GM21737 (cell line): ENCODE measurements around the gene PAIP2.
"Not testable (repeated sequence)": the region's sequence is repeated elsewhere in the genome, so short reads cannot be mapped to it uniquely, and the experiment has no call there.

Experiments
- ATAC-seq: cut with Tn5 transposase; IDR thresholded peaks from one replicate; pipeline ENCODE4 v1.9.1; 2021; ENCODE audit warnings: mild to moderate bottlenecking, moderate library complexity; ENCODE audit not compliant: unreplicated experiment

Gene PAIP2

DNA sequence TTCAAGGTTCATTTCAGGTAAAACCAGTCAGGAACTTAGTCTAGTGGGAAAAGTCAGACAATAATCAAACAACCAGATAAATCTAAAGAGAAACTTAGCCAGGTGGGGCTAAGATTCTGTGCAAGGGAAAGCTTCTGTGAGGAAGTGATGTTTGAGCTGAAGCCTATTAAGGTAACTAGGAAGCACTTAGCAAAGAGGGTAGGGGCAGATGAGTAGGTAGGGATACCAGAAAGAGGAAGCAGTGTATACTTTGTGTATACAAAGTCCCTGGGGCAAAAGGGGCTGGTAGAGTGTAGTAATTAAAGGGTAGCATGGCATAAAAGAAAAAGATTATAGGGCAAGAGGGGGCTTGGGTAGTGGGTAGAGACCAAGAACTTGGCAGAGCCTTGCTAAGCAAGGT, 65.9 kb downstream of the PAIP2 start:
- no peak for ATAC-seq

DNA sequence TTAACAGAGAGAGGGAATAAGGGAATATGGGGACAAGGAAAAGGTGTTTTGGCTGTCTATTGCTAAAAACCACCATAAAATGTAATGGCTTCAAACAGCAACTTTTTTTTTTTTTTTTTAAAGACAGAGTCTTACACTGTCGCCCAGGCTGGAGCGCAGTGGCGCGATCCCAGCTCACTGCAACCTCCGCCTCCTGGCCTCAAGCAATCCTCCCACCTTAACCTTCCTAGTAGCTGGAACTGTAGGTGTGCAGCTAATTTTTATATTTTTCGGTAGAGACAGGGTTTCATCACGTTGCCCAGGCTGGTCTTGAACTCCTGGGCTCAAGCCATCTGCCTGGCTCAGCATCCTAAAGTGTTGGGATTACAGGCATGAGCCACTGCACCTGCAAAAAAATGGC, 66.5 kb downstream of the PAIP2 start:
- ATAC-seq = no peak

DNA sequence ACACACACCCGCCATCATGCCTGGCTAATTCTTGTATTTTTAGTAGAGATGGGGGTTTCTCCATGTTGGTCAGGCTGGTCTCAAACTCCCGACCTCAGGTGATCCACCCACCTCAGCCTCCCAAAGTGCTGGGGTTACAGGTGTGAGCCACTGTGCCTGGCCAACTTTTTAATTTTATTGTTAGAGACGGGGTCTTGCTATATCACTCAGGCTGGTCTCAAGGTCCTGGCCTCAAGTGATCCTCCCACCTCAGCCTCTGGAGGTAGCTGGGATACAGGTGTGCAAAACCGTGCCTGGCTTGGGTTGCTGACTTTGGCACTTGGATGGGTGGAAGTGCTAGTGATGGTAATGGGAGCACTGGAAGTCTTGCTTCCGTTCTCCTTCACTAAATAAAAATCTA, 67.5 kb downstream of the PAIP2 start:
- ATAC-seq = not testable (repeated sequence)

DNA sequence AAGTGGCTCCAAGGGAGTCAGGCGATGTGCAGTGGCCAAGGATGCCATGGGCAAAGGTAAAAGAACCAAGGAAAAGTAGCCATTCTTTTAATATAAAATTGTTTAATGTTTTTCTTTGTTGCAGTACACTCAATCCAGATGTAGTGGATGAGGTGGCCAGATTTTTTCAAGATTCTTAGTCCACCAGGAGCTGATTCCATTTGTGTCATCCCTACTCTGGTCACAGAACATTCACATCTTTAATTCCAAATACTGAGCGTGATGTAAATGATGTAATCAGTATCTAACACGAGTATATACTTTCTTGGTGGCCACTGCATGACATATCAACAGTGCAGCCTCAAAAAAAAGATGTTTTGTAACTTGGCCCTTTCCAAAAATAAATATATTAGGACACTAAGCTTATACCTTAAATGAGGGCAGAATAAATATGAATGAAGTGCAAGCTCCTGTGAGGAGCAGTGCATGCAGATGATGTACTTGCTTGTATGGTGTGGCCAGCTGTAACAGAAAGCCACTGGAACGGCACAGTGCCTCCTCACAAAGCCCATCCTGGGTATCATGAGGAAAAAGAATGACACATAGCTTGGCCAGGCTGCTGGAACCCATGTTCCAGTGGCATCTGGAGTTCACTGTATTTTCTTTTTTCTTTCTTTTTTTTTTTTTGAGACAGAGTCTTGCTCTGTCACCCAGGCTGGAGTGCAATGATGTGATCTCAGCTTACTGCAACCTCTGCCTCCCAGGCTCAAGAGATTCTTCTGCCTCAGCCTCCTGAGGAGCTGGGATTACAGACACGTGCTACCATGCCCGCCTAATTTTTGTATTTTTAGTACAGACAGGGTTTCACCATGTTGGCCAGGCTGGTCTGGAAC, 68.7 kb downstream of the PAIP2 start:
- ATAC-seq = no peak

DNA sequence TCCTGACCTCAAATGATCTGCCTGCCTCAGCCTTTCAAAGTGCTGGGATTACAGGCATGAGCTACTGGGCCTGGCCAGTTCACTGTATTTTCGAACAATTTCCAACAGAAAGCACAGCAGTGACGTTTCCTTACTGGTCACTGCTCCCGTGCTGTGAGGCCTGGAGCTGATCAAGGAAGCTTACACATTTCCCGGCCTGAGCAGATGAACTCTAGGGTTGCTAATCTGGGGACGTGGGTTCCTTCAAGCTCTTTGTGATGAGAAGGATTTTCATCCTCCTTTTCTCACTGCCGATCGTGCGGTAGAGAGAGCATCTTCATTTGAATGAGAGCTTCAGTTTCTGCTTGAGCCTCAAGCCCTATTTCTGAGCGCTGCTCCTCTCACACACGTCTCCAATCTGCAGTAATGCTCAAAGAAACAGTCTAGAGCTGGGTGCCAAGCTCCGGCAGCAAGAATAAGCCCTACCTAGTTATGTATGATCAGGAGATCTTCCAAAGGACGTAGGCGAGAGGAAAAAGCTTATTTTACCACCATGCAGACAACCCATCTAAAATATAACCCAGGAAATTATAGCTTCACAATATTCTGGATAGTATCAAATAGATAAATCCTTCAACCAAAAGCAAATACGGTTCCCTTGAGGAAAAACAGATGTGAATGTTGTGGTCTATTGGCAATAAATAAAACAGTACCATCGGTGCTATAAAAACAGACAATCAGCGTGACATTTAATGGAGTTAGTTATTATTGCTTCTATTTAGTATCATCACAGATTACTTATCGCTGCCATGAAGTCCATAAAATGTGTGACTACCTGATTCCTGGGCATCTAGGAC, 69.6 kb downstream of the PAIP2 start:
- no peak for ATAC-seq

DNA sequence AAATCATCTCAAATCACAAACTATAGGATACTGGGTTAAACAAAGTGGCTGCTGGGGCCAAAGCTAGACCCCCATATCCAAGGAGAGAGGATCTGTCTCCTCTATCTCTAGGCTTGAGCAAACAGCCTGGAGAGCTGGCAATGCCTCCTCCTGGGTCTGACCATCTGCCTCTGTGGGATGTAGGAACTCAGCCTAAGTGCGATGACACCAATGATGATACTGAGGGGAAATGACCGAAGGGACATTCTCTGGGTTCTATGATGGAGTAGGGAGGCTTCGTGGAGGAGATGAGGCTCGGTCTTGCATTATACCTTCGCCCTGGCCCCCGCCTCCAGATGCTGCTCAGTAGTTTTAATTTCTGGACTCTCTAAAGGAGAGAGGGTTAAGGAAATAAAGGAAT, 71.5 kb downstream of the PAIP2 start:
- no peak for ATAC-seq

DNA sequence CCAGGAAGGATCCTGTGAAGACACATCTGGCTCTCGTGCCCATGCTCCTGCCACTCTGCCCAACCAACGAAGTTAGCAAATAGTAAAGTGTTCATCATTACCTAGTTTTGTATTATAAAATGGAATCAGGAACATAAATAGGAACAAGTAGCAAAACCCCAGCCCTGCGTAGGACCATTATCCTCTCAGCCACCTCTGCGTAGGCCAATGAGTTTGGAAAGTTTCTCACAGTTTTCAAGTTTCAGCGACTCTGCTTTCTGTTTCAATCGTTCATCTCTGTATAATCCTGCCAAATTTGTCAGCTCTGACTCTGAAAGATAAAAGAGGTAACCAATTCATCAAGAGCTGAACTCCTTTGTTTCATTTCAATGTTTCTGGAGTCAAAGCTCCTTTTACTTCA, 72.3 kb downstream of the PAIP2 start:
- ATAC-seq = no peak

DNA sequence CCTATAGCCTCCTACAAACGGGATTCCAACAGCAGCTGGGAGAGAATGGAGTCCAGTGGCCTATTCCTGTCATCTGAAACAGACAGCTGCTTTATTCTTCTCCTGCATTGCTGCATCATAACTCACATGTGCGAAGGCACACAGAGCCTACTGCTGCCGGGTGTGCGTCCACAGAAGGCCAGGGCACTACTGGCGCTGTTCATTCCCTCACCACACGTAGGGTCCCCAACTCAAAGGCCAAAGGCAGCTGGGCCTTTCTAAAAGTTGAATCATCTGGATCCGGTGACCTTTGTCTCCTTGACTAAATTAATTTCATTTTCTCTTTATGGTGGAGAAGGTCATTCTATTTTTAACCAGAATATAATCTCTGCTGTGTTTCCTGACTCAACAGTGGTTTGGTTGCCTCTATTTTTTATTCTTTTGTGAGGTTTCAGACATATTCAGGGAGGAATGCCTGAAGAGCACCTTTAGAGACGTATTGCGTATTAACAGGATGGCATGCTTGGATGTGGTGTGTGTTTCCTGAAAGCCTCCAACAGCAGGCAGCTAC, 73.0 kb downstream of the PAIP2 start:
- ATAC-seq = no peak

DNA sequence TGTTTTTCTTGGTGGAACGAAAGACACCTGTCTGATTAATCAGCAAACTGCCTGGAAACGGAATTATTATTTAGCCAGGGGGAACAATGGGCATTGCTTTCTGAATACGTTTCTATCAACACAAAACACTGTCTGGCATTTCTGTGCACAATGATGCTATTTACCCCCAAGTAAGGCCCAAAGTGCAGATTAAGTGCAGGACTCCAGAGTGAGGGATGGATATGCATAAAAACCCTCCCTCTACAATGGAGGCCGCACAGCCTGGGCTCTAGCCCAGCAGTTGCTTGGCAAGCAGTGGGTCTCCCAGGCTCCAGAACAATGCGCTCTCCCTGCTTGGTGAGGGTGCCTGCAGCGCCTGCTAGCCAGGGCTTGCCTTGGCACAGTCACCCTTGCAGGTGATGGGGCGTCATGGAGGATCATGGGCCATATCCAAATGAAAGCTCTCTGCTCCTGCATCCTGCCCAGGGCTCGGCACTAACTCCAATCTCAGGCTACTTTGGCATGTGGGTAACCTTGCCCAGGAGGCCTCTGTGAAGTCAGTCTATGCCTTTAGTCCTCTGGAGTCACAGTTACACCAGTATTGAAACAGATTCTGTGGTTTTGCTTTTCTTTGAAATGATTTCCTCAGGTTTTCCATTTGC, 73.7 kb downstream of the PAIP2 start:
- no peak for ATAC-seq

DNA sequence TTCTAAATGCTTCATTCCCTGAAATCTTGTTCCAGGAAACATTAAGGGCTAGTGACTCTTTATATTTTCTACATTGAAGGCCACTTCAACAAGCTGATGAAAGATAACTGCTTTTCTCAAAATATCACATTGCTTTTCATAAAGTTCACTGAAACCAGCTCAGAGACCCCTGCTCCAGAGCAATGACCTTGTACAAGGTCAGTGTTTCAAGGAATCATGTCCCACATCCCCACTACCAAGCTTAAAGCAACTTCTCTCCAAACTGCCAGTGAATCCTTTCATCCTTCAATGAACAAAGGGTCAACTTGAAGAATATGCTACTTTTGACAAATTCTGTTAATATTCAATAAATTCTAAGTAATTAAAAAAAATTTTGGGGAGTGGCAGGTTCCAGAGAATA, 74.2 kb downstream of the PAIP2 start:
- ATAC-seq = no peak

DNA sequence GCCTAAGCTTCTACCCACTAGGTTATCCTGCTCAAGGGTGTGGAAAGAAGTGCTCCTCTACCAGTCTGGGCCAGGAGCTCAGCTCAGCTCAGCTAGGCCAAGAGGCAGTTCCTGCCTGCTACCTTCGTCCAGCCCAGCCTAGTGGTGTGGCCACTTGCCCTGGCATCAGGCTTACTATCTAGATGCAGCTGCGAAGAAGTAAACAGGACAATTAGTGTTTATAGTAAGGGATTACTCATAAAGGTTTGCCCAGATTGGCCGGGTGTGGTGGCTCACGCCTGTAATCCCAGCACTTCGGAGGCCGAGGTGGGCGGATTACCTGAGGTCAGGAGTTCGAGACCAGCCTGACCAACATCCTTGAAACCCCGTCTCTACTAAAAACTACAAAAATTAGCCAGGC, 75.0 kb downstream of the PAIP2 start:
- ATAC-seq = no peak

DNA sequence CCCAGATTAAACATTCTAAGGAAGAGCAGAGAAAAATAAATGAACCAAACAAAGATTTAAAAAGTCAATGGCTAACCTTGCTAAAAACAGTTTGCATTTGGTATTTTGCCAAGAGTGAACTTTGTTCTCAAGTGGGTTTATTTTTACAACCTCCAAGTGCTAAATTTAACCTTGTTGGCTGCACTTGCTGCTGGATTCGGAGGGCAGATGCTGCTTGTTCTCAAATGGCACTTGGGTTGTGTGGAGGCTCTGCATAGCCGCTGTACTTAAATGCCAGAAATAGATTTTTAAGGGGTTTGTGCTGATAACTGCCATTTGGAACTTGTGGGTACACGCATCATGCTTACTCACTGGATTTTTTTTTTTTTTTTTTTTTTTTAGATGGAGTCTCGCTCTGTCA, 75.6 kb downstream of the PAIP2 start:
- ATAC-seq = no peak

DNA sequence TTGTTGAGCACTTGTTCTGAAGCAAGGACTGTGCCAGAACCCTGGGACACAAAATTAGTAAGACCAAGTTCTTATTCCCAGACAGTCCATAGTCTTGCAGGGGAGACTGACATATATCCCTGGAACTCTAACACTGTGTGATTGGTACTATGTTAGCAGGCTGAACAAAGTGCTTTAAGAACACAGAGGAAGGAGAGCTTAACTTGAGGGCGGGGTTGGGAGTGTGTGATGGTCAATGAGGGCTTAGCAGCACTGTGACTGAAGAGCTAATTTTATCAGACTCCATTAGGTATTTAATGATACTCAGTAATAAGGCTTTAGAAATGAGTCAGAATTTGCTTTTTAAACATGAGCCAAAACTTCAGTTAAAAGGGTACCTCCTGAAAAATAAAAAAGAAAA, 77.1 kb downstream of the PAIP2 start:
- no peak for ATAC-seq
